Measurements from ENCODE around the gene THEMIS2.

DNA sequence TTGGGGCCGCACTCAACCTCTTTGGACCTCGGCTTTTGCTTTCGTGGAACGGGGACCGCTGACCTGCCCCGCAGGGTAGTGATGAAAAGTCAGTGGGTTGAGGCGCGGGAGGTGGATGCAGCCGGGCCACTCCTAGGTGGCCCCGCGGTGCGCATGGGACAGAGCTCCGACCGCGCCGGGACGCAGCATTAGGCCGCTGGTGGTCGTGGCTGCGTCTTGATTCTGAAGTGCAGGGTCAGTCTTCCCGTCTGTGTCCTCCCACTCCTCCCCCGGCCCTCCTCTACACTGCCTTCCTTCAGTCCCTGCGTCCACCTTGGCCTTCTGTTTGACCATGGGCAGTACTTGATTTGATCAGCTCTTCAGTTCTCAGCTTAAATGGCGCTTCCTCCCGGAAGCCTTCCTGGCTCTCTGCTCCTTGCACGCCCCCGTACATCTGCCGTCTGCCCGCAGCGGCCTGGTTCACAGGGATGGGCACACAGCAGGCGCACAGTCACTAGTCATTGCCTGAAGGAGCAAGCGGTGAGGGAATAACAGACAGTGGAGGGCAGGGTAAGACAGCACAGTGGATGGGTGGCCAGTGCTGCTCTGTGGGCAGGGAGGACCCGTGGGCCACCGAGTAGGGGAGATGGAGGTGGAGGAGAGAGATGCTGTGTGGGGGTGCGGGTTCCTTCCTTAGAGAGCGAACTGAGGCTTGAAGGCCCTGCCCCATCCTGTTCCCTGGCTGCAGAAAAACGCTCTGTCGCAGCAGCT is 633 bp downstream of the THEMIS2 start:
- TF ChIP-seq EZH2phosphoT487 (IDR thresholded peaks at IDR 0.05; ENCODE audit: low read length): no peak
- TF ChIP-seq, protein P1, sequence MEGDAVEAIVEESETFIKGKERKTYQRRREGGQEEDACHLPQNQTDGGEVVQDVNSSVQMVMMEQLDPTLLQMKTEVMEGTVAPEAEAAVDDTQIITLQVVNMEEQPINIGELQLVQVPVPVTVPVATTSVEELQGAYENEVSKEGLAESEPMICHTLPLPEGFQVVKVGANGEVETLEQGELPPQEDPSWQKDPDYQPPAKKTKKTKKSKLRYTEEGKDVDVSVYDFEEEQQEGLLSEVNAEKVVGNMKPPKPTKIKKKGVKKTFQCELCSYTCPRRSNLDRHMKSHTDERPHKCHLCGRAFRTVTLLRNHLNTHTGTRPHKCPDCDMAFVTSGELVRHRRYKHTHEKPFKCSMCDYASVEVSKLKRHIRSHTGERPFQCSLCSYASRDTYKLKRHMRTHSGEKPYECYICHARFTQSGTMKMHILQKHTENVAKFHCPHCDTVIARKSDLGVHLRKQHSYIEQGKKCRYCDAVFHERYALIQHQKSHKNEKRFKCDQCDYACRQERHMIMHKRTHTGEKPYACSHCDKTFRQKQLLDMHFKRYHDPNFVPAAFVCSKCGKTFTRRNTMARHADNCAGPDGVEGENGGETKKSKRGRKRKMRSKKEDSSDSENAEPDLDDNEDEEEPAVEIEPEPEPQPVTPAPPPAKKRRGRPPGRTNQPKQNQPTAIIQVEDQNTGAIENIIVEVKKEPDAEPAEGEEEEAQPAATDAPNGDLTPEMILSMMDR (IDR thresholded peaks at IDR 0.05; ENCODE audit: low read length): no peak
